Measurements from ENCODE around the gene KCNK6. TPM values are rescaled to one million over a fixed set of nuclear protein-coding genes. Genes with fewer than 3 reads are reported as not detected.

KCNK6 gene
- total RNA-seq, 1 experiment from 2014 or later = 6.1 TPM

DNA sequence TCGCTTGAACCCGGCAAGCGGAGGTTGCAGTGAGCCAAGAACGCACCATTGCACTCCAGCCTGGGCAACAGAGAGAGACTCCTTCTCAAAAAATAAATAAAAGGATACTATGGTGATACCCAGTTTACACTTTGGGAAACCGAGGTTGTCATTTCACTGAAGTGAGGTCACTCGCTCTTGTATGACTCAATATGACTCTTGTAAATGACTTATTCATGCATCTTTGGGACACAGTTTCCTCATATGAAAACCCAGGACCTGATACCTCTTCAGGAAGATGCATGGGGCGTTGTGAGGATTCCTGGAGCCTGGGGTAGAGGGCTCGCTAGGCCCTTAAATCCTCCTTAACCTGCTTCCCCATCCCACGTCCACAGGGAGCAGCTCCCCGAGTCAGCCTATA lies 59.2 kb downstream of the KCNK6 start:
- Mint-ChIP-seq H3K4me3 (ENCODE audit: unreplicated experiment) (no peak overlapping the region), H3K9me3 (ENCODE audit: unreplicated experiment) (no peaks in the 10 kb centered on the region), H3K27ac (ENCODE audit: unreplicated experiment) (no peak overlapping the region), H3K36me3 (ENCODE audit: insufficient read depth, unreplicated experiment) (peaks cover 72% of the 10 kb centered on the region), H3K27me3 (ENCODE audit: insufficient read depth, unreplicated experiment) (no peaks in the 10 kb centered on the region), H3K4me1 (ENCODE audit: low read depth, unreplicated experiment) (peaks cover 6% of the 10 kb centered on the region)
- ChIA-PET POLR2A (no interaction called here), CTCF (no interaction called here)
- no TSS peak for BruUV-seq (replicated peaks)
- DNase-seq = no peak
- Histone ChIP-seq H3K4me3 (ENCODE audit: low read depth, low read length) (no peak overlapping the region), H3K4me1 (0 out of 2 replicates have a peak, but pooled peaks cover 4% of the 10 kb centered on the region), H3K27me3 (replicated peaks; ENCODE audit: control insufficient read depth, insufficient read depth, low read length) (no peaks in the 10 kb centered on the region), H3K9me3 (no peaks in the 10 kb centered on the region), H3K36me3 (ENCODE audit: control insufficient read depth, insufficient read depth, low read length) (peaks cover 6% of the 10 kb centered on the region)
- no peak for TF ChIP-seq CTCF (IDR thresholded peaks at IDR 0.05; ENCODE audit: insufficient read depth in 1 of 2, low read depth in 1 of 2, low read length in 1 of 2, severe bottlenecking in 1 of 2, unreplicated experiment in 1 of 2)
- intact Hi-C loops (cut with micrococcal nuclease; ENCODE audit: unreplicated experiment) = no loop called here

DNA sequence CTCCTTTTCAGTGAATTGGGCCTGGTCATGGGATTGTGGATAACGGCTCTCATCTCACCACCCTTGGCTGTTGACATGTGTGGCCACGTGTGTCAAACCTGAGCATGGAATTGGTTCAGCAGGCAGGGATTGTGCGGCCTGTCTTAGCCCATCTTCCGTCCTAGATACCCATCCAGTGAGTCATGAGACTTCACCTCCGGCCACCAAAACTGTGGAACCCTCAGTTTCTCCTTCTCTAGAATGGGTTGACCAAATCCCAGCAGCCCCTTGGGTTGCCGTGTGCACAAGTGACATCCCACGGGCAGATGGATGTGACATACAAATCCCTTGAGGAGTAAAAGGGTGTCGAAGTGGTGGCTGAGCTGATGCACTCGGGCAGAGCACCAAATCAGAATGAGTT lies 61.5 kb downstream of the KCNK6 start:
- peaks cover 77% of the 10 kb centered on the region for H3K36me3 Mint-ChIP-seq (ENCODE audit: insufficient read depth, unreplicated experiment)
- no peaks in the 10 kb centered on the region for H3K4me1 Mint-ChIP-seq (ENCODE audit: low read depth, unreplicated experiment)
- no peak overlapping the region for H3K4me3 Mint-ChIP-seq (ENCODE audit: unreplicated experiment)
- BruUV-seq (replicated peaks) = no TSS peak
- H3K27me3 ChIP-seq (replicated peaks; ENCODE audit: control insufficient read depth, insufficient read depth, low read length) = no peaks in the 10 kb centered on the region
- ChIA-PET CTCF (no interaction called here), POLR2A (no interaction called here)
- H3K4me1 ChIP-seq = no peaks in the 10 kb centered on the region
- H3K9me3 Mint-ChIP-seq (ENCODE audit: unreplicated experiment) = no peaks in the 10 kb centered on the region
- intact Hi-C loops (cut with micrococcal nuclease; ENCODE audit: unreplicated experiment) = no loop called here
- no peak overlapping the region for H3K4me3 ChIP-seq (ENCODE audit: low read depth, low read length)
- H3K27me3 Mint-ChIP-seq (ENCODE audit: insufficient read depth, unreplicated experiment) = no peaks in the 10 kb centered on the region
- TF ChIP-seq CTCF (IDR thresholded peaks at IDR 0.05; ENCODE audit: insufficient read depth in 1 of 2, low read depth in 1 of 2, low read length in 1 of 2, severe bottlenecking in 1 of 2, unreplicated experiment in 1 of 2) = no peak
- peaks cover 9% of the 10 kb centered on the region for H3K36me3 ChIP-seq (ENCODE audit: control insufficient read depth, insufficient read depth, low read length)
- DNase-seq = no peak
- no peak overlapping the region for H3K27ac Mint-ChIP-seq (ENCODE audit: unreplicated experiment)
- no peaks in the 10 kb centered on the region for H3K9me3 ChIP-seq

Other genes with a start within 250 kb of the KCNK6 start
- gene DPF1, start 95.6 kb upstream of the KCNK6 start, total RNA-seq (2022) = 3.6 and 5.0 TPM in 2 replicates
- 11.1 and 13.8 TPM in 2 replicates for gene PPP1R14A, start 63.5 kb upstream of the KCNK6 start, total RNA-seq (2022)
- 728 and 748 TPM in 2 replicates for gene SPINT2, start 55.3 kb upstream of the KCNK6 start, total RNA-seq (2022)
- gene C19orf33, start 15.6 kb upstream of the KCNK6 start, total RNA-seq (2022) = 12.7 and 18.6 TPM in 2 replicates
- 61.7 and 66.7 TPM in 2 replicates for gene YIF1B, start 3.9 kb upstream of the KCNK6 start, total RNA-seq (2022)
- gene CATSPERG, start 16.0 kb downstream of the KCNK6 start, total RNA-seq (2022) = 12.4 and 14.0 TPM in 2 replicates
- gene PSMD8, start 54.7 kb downstream of the KCNK6 start, total RNA-seq (2022) = 264 and 274 TPM in 2 replicates
- 0.79 TPM in 1 of 2 replicates, not detected in the other for gene GGN, start 68.2 kb downstream of the KCNK6 start, total RNA-seq (2022)
- 2.9 and 3.5 TPM in 2 replicates for gene SPRED3, start 68.9 kb downstream of the KCNK6 start, total RNA-seq (2022)
- 17.3 and 19.7 TPM in 2 replicates for gene FAM98C, start 83.2 kb downstream of the KCNK6 start, total RNA-seq (2022)
- not detected in 2 replicates for gene RASGRP4, start 106.4 kb downstream of the KCNK6 start, total RNA-seq (2022)
- 5.6 and 5.9 TPM in 2 replicates for gene RYR1, start 113.8 kb downstream of the KCNK6 start, total RNA-seq (2022)

Measured in Caco-2 (cell line).